ENCODE results near the gene KATNA1. TPM values are rescaled to one million over a fixed set of nuclear protein-coding genes. Genes with fewer than 3 reads are reported as not detected.
"Not testable (repeated sequence)": the region's sequence is repeated elsewhere in the genome, so short reads cannot be mapped to it uniquely, and the experiment has no call there.

Gene KATNA1
- polyA plus RNA-seq, 4 donors = 7.8 to 18.4 (median 13.5) TPM

- peaks cover 7 to 33% (median 18%) of the 10 kb centered on the region in 3 donors for H3K36me3 ChIP-seq (ENCODE audit: control insufficient read depth in 3 of 3, insufficient read depth in 2 of 3, low read depth in 1 of 3, low read length in 3 of 3)
- H3K27me3 ChIP-seq (ENCODE audit: control insufficient read depth in 3 of 3, insufficient read depth in 3 of 3, low read length in 3 of 3); FAIRE-seq; H3K9me3 ChIP-seq (ENCODE audit: control insufficient read depth in 2 of 2, insufficient read depth in 1 of 2, low read depth in 1 of 2, low read length in 1 of 2); H3K4me3 ChIP-seq (ENCODE audit: low read depth in 1 of 3, low read length in 3 of 3); H3K27ac ChIP-seq (ENCODE audit: low read depth in 1 of 3, low read length in 2 of 3); DNase-seq; H3K4me1 ChIP-seq (ENCODE audit: control insufficient read depth in 3 of 3, insufficient read depth in 2 of 3, low read depth in 1 of 3, low read length in 2 of 3): not testable (repeated sequence)
- 96 to 98% (median 97%) methylated on average over 14 of the region's 14 CpGs for WGBS, 3 donors
These were observed 33.3 kb upstream of the KATNA1 start for GRCh38 chr6:149681845-149682244.

GRCh38 chr6:149681209-149681608 lies 32.7 kb upstream of the KATNA1 start:
- Histone ChIP-seq H3K4me3 (ENCODE audit: low read depth in 1 of 3, low read length in 3 of 3) (no peak overlapping the region), H3K4me1 (ENCODE audit: control insufficient read depth in 3 of 3, insufficient read depth in 2 of 3, low read depth in 1 of 3, low read length in 2 of 3) (no peaks in the 10 kb centered on the region), H3K9me3 (ENCODE audit: control insufficient read depth in 2 of 2, insufficient read depth in 1 of 2, low read depth in 1 of 2, low read length in 1 of 2) (no peaks in the 10 kb centered on the region), H3K27me3 (ENCODE audit: control insufficient read depth in 3 of 3, insufficient read depth in 3 of 3, low read length in 3 of 3) (no peaks in the 10 kb centered on the region), H3K27ac (ENCODE audit: low read depth in 1 of 3, low read length in 2 of 3) (no peak overlapping the region), H3K36me3 (ENCODE audit: control insufficient read depth in 3 of 3, insufficient read depth in 2 of 3, low read depth in 1 of 3, low read length in 3 of 3) (peaks cover 7 to 34% (median 18%) of the 10 kb centered on the region in 3 donors)
- DNase-seq (no peak), FAIRE-seq (no peak)

GRCh38 chr6:149680503-149680902 lies 32.0 kb upstream of the KATNA1 start:
- no peak overlapping the region for H3K27ac ChIP-seq (ENCODE audit: low read depth in 1 of 3, low read length in 2 of 3)
- peaks cover 7 to 37% (median 20%) of the 10 kb centered on the region in 3 donors for H3K36me3 ChIP-seq (ENCODE audit: control insufficient read depth in 3 of 3, insufficient read depth in 2 of 3, low read depth in 1 of 3, low read length in 3 of 3)
- H3K4me1 ChIP-seq (ENCODE audit: control insufficient read depth in 3 of 3, insufficient read depth in 2 of 3, low read depth in 1 of 3, low read length in 2 of 3) = no peaks in the 10 kb centered on the region
- no peak overlapping the region for H3K4me3 ChIP-seq (ENCODE audit: low read depth in 1 of 3, low read length in 3 of 3)
- no peaks in the 10 kb centered on the region for H3K9me3 ChIP-seq (ENCODE audit: control insufficient read depth in 2 of 2, insufficient read depth in 1 of 2, low read depth in 1 of 2, low read length in 1 of 2)
- DNase-seq = no peak
- 63 to 88% (median 69%) methylated on average over 1 of the region's 1 CpG for WGBS, 3 donors
- no peak for FAIRE-seq
- no peaks in the 10 kb centered on the region for H3K27me3 ChIP-seq (ENCODE audit: control insufficient read depth in 3 of 3, insufficient read depth in 3 of 3, low read length in 3 of 3)

GRCh38 chr6:149672265-149672664 lies 23.8 kb upstream of the KATNA1 start:
- peaks cover 13 to 63% (median 18%) of the 10 kb centered on the region in 3 donors for H3K36me3 ChIP-seq (ENCODE audit: control insufficient read depth in 3 of 3, insufficient read depth in 2 of 3, low read depth in 1 of 3, low read length in 3 of 3)
- not testable (repeated sequence) for H3K9me3 ChIP-seq (ENCODE audit: control insufficient read depth in 2 of 2, insufficient read depth in 1 of 2, low read depth in 1 of 2, low read length in 1 of 2); H3K4me3 ChIP-seq (ENCODE audit: low read depth in 1 of 3, low read length in 3 of 3); FAIRE-seq; H3K27ac ChIP-seq (ENCODE audit: low read depth in 1 of 3, low read length in 2 of 3); DNase-seq; H3K27me3 ChIP-seq (ENCODE audit: control insufficient read depth in 3 of 3, insufficient read depth in 3 of 3, low read length in 3 of 3); H3K4me1 ChIP-seq (ENCODE audit: control insufficient read depth in 3 of 3, insufficient read depth in 2 of 3, low read depth in 1 of 3, low read length in 2 of 3)

GRCh38 chr6:149660028-149660427 lies 11.5 kb upstream of the KATNA1 start:
- no peaks in the 10 kb centered on the region for H3K27me3 ChIP-seq (ENCODE audit: control insufficient read depth in 3 of 3, insufficient read depth in 3 of 3, low read length in 3 of 3)
- no peak overlapping the region for H3K4me3 ChIP-seq (ENCODE audit: low read depth in 1 of 3, low read length in 3 of 3)
- DNase-seq (no peak), FAIRE-seq (no peak)
- no peaks in the 10 kb centered on the region for H3K9me3 ChIP-seq (ENCODE audit: control insufficient read depth in 2 of 2, insufficient read depth in 1 of 2, low read depth in 1 of 2, low read length in 1 of 2)
- 88 to 96% (median 90%) methylated on average over 4 of the region's 4 CpGs for WGBS, 3 donors
- no peak overlapping the region for H3K27ac ChIP-seq (ENCODE audit: low read depth in 1 of 3, low read length in 2 of 3)
- no peaks in the 10 kb centered on the region for H3K4me1 ChIP-seq (ENCODE audit: control insufficient read depth in 3 of 3, insufficient read depth in 2 of 3, low read depth in 1 of 3, low read length in 2 of 3)
- peaks cover 8 to 22% (median 9%) of the 10 kb centered on the region in 3 donors for H3K36me3 ChIP-seq (ENCODE audit: control insufficient read depth in 3 of 3, insufficient read depth in 2 of 3, low read depth in 1 of 3, low read length in 3 of 3)

- H3K27ac ChIP-seq (ENCODE audit: low read depth in 1 of 3, low read length in 2 of 3) = no peak overlapping the region
- FAIRE-seq (no peak), DNase-seq (no peak)
- 96 to 100% (median 98%) methylated on average over 5 of the region's 5 CpGs for WGBS, 3 donors
- no peak overlapping the region for H3K4me3 ChIP-seq (ENCODE audit: low read depth in 1 of 3, low read length in 3 of 3)
- no peaks in the 10 kb centered on the region for H3K4me1 ChIP-seq (ENCODE audit: control insufficient read depth in 3 of 3, insufficient read depth in 2 of 3, low read depth in 1 of 3, low read length in 2 of 3)
- peaks cover 0 to 7% (median 3%) of the 10 kb centered on the region in 3 donors for H3K36me3 ChIP-seq (ENCODE audit: control insufficient read depth in 3 of 3, insufficient read depth in 2 of 3, low read depth in 1 of 3, low read length in 3 of 3)
- H3K9me3 ChIP-seq (ENCODE audit: control insufficient read depth in 2 of 2, insufficient read depth in 1 of 2, low read depth in 1 of 2, low read length in 1 of 2) = no peaks in the 10 kb centered on the region
- no peaks in the 10 kb centered on the region for H3K27me3 ChIP-seq (ENCODE audit: control insufficient read depth in 3 of 3, insufficient read depth in 3 of 3, low read length in 3 of 3)
These were observed 8.9 kb upstream of the KATNA1 start for GRCh38 chr6:149657441-149657840.

GRCh38 chr6:149651056-149651455 lies 2.5 kb upstream of the KATNA1 start:
- Histone ChIP-seq H3K4me1 (ENCODE audit: control insufficient read depth in 3 of 3, insufficient read depth in 2 of 3, low read depth in 1 of 3, low read length in 2 of 3) (no peaks in the 10 kb centered on the region), H3K36me3 (ENCODE audit: control insufficient read depth in 3 of 3, insufficient read depth in 2 of 3, low read depth in 1 of 3, low read length in 3 of 3) (no peaks in the 10 kb centered on the region), H3K9me3 (ENCODE audit: control insufficient read depth in 2 of 2, insufficient read depth in 1 of 2, low read depth in 1 of 2, low read length in 1 of 2) (no peaks in the 10 kb centered on the region), H3K4me3 (ENCODE audit: low read depth in 1 of 3, low read length in 3 of 3) (no peak overlapping the region), H3K27me3 (ENCODE audit: control insufficient read depth in 3 of 3, insufficient read depth in 3 of 3, low read length in 3 of 3) (no peaks in the 10 kb centered on the region), H3K27ac (ENCODE audit: low read depth in 1 of 3, low read length in 2 of 3) (no peak overlapping the region)
- FAIRE-seq (no peak), DNase-seq (no peak)

GRCh38 chr6:149646599-149646998 lies 1.9 kb downstream of the KATNA1 start:
- DNase-seq (no peak), FAIRE-seq (no peak)
- Histone ChIP-seq H3K4me1 (ENCODE audit: control insufficient read depth in 3 of 3, insufficient read depth in 2 of 3, low read depth in 1 of 3, low read length in 2 of 3) (peaks cover 0 to 3% (median 0%) of the 10 kb centered on the region in 3 donors), H3K9me3 (ENCODE audit: control insufficient read depth in 2 of 2, insufficient read depth in 1 of 2, low read depth in 1 of 2, low read length in 1 of 2) (no peaks in the 10 kb centered on the region), H3K4me3 (ENCODE audit: low read depth in 1 of 3, low read length in 3 of 3) (no peak overlapping the region), H3K27me3 (ENCODE audit: control insufficient read depth in 3 of 3, insufficient read depth in 3 of 3, low read length in 3 of 3) (no peaks in the 10 kb centered on the region), H3K27ac (ENCODE audit: low read depth in 1 of 3, low read length in 2 of 3) (no peak overlapping the region), H3K36me3 (ENCODE audit: control insufficient read depth in 3 of 3, insufficient read depth in 2 of 3, low read depth in 1 of 3, low read length in 3 of 3) (no peaks in the 10 kb centered on the region)
- 38 to 75% (median 51%) methylated on average over 3 of the region's 3 CpGs for WGBS, 3 donors

GRCh38 chr6:149642829-149643580 lies 5.5 kb downstream of the KATNA1 start:
- H3K4me1 ChIP-seq (ENCODE audit: control insufficient read depth in 3 of 3, insufficient read depth in 2 of 3, low read depth in 1 of 3, low read length in 2 of 3) = peaks cover 0 to 3% (median 0%) of the 10 kb centered on the region in 3 donors
- WGBS, 3 donors = 78 to 94% (median 85%) methylated on average over 1 of the region's 1 CpG
- FAIRE-seq = no peak
- no peaks in the 10 kb centered on the region for H3K36me3 ChIP-seq (ENCODE audit: control insufficient read depth in 3 of 3, insufficient read depth in 2 of 3, low read depth in 1 of 3, low read length in 3 of 3)
- DNase-seq = no peak
- H3K27me3 ChIP-seq (ENCODE audit: control insufficient read depth in 3 of 3, insufficient read depth in 3 of 3, low read length in 3 of 3) = no peaks in the 10 kb centered on the region
- H3K4me3 ChIP-seq (ENCODE audit: low read depth in 1 of 3, low read length in 3 of 3) = no peak overlapping the region
- H3K27ac ChIP-seq (ENCODE audit: low read depth in 1 of 3, low read length in 2 of 3) = no peak overlapping the region
- no peaks in the 10 kb centered on the region for H3K9me3 ChIP-seq (ENCODE audit: control insufficient read depth in 2 of 2, insufficient read depth in 1 of 2, low read depth in 1 of 2, low read length in 1 of 2)
